ACC112 (cell line): ENCODE results near the gene HIC2.
"Not testable (repeated sequence)": the region's sequence is repeated elsewhere in the genome, so short reads cannot be mapped to it uniquely, and the experiment has no call there.

Source experiments
- H2AFZ ChIP-seq: fragments of 200-600 bp; sonication (generic); one replicate; pipeline ENCODE4 v1.6.0; 2017; ENCODE audit warnings: antibody characterized with exemption, low read length; ENCODE audit not compliant: unreplicated experiment
- H3K27ac ChIP-seq: fragments of 200-600 bp; sonication (generic); 2 replicates; pipeline ENCODE4 v1.5.1; 2014; ENCODE audit warnings: low read depth, mild to moderate bottlenecking, antibody characterized with exemption, low read length, moderate library complexity
- H3K27me3 ChIP-seq: fragments of 200-600 bp; sonication (generic); 2 replicates; pipeline ENCODE4 v1.6.1; 2014; ENCODE audit warnings: mild to moderate bottlenecking, antibody characterized with exemption, low read length, moderate library complexity, mixed read lengths; ENCODE audit not compliant: insufficient read depth
- H3K36me3 ChIP-seq: fragments of 200-600 bp; sonication (generic); 2 replicates; pipeline ENCODE4 v1.6.1; 2016; ENCODE audit warnings: mild to moderate bottlenecking, antibody characterized with exemption, low read length, moderate library complexity, mixed read lengths; ENCODE audit not compliant: insufficient read depth
- H3K4me1 ChIP-seq: fragments of 200-600 bp; sonication (generic); one replicate; pipeline ENCODE4 v1.6.1; 2016; ENCODE audit warnings: low read length, mixed read lengths; ENCODE audit not compliant: insufficient read depth, unreplicated experiment, control insufficient read depth
- H3K4me3 ChIP-seq: fragments of 200-600 bp; sonication (generic); 2 replicates; pipeline ENCODE4 v1.5.1; 2014; ENCODE audit warnings: mild to moderate bottlenecking, low read depth, low read length
- H3K79me2 ChIP-seq: fragments of 200-600 bp; sonication (generic); one replicate; pipeline ENCODE4 v1.6.0; 2016; ENCODE audit warnings: low read length; ENCODE audit not compliant: control insufficient read depth, unreplicated experiment, insufficient read depth

Gene HIC2

GRCh38 chr22:21484039-21484438 is 66.9 kb downstream of the HIC2 start:
- not testable (repeated sequence) for H3K27me3 ChIP-seq, H2AFZ ChIP-seq, H3K4me1 ChIP-seq, H3K79me2 ChIP-seq, H3K4me3 ChIP-seq, H3K36me3 ChIP-seq, H3K27ac ChIP-seq

GRCh38 chr22:21487723-21488122 is 70.6 kb downstream of the HIC2 start:
- H3K4me3 ChIP-seq, H2AFZ ChIP-seq, H3K27ac ChIP-seq, H3K4me1 ChIP-seq, H3K79me2 ChIP-seq, H3K36me3 ChIP-seq, H3K27me3 ChIP-seq: not testable (repeated sequence)

- H3K27ac ChIP-seq, H3K79me2 ChIP-seq, H2AFZ ChIP-seq, H3K4me1 ChIP-seq, H3K36me3 ChIP-seq, H3K27me3 ChIP-seq, H3K4me3 ChIP-seq: not testable (repeated sequence)
Observed at GRCh38 chr22:21489149-21489680, 72.0 kb downstream of the HIC2 start.

GRCh38 chr22:21490556-21490955 is 73.4 kb downstream of the HIC2 start:
- H2AFZ ChIP-seq, H3K4me1 ChIP-seq, H3K36me3 ChIP-seq, H3K27ac ChIP-seq, H3K27me3 ChIP-seq, H3K79me2 ChIP-seq, H3K4me3 ChIP-seq: not testable (repeated sequence)

GRCh38 chr22:21492271-21492670 is 75.1 kb downstream of the HIC2 start:
- not testable (repeated sequence) for H3K4me1 ChIP-seq, H2AFZ ChIP-seq, H3K79me2 ChIP-seq, H3K27ac ChIP-seq, H3K27me3 ChIP-seq, H3K4me3 ChIP-seq, H3K36me3 ChIP-seq

GRCh38 chr22:21493789-21494782 is 76.9 kb downstream of the HIC2 start:
- not testable (repeated sequence) for H3K27me3 ChIP-seq, H2AFZ ChIP-seq, H3K27ac ChIP-seq, H3K36me3 ChIP-seq, H3K79me2 ChIP-seq, H3K4me1 ChIP-seq, H3K4me3 ChIP-seq

- H3K27me3 ChIP-seq, H3K27ac ChIP-seq, H3K4me1 ChIP-seq, H3K36me3 ChIP-seq, H2AFZ ChIP-seq, H3K79me2 ChIP-seq, H3K4me3 ChIP-seq: not testable (repeated sequence)
Observed at GRCh38 chr22:21497984-21498383, 80.8 kb downstream of the HIC2 start.

- not testable (repeated sequence) for H3K27ac ChIP-seq, H3K4me1 ChIP-seq, H3K36me3 ChIP-seq, H2AFZ ChIP-seq, H3K79me2 ChIP-seq, H3K27me3 ChIP-seq, H3K4me3 ChIP-seq
Observed at GRCh38 chr22:21498489-21498888, 81.3 kb downstream of the HIC2 start.

- H3K79me2 ChIP-seq, H2AFZ ChIP-seq, H3K4me1 ChIP-seq, H3K4me3 ChIP-seq, H3K27ac ChIP-seq, H3K27me3 ChIP-seq, H3K36me3 ChIP-seq: not testable (repeated sequence)
Observed at GRCh38 chr22:21499623-21500506, 82.7 kb downstream of the HIC2 start.
